GM10266 (cell line): ENCODE measurements around the gene CES3.

Source experiments
- DNase-seq: peaks from one replicate; pipeline ENCODE4 v3.0.0; 2012; ENCODE audit errors: extremely low spot score
- CTCF ChIP-seq: IDR thresholded peaks from 2 replicates; pipeline ENCODE4 v1.5.1; 2012; ENCODE audit warnings: mild to moderate bottlenecking, low read depth; ENCODE audit not compliant: control insufficient read depth, insufficient read depth; ENCODE audit errors: missing control alignments

CES3 gene

GRCh38 chr16:66926961-66927436, 34.1 kb upstream of the CES3 start:
- DNase-seq = peak; percentile 76
- no peak for TF ChIP-seq CTCF

GRCh38 chr16:66927918-66928649, 33.0 kb upstream of the CES3 start:
- TF ChIP-seq CTCF = no peak
- DNase-seq = no peak

- DNase-seq = peak; percentile 62
- peak; percentile 45 for TF ChIP-seq CTCF
Measured at GRCh38 chr16:66928702-66929388, 32.2 kb upstream of the CES3 start.

- TF ChIP-seq CTCF = no peak
- DNase-seq = no peak
Measured at GRCh38 chr16:66930189-66930588, 30.9 kb upstream of the CES3 start.

- no peak for TF ChIP-seq CTCF
Measured at GRCh38 chr16:66931665-66932064, 29.4 kb upstream of the CES3 start.

GRCh38 chr16:66932076-66932475, 29.0 kb upstream of the CES3 start:
- no peak for DNase-seq
- no peak for TF ChIP-seq CTCF

More at GRCh38 chr16:66931665-66932064, 29.4 kb upstream of the CES3 start:
- DNase-seq = no peak

- no peak for DNase-seq
- no peak for TF ChIP-seq CTCF
Measured at GRCh38 chr16:66933776-66934137, 27.3 kb upstream of the CES3 start.
